ENCODE results near the gene GNAZ.

DNA sequence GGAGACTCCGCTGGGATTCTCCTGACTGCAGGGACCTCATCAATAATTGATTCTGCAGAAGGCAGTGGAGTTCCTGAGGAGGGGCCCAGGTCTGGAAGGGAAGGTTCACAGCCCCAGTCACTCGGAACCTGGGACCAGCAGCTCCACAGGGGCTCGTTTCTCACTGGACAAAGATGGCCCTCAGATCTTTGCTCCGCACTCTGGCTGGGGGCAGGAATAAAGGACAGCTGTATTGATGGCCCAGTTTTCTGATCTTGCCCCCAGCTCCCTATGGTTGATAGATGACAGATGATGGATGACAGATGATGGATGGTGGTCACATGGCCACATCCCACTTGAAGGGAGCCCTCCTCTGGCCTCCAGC lies 98.7 kb downstream of the GNAZ start:
- TF ChIP-seq POLR2A (IDR thresholded peaks at IDR 0.05), result no peak
- TF ChIP-seq EP300 (IDR thresholded peaks at IDR 0.05; ENCODE audit: low read depth), result no peak

Measured in transverse colon (tissue), 1 donor.